LNCaP clone FGC (cell line): ENCODE measurements around the gene MAPK6.

Experiments
- DNase-seq: peaks from one replicate; pipeline ENCODE4 v3.0.0-alpha.2; 2011; ENCODE audit warnings: low read depth
- H3K4me3 ChIP-seq: 2 replicates; pipeline ENCODE4 v1.5.1; 2011; ENCODE audit warnings: mild to moderate bottlenecking, low read depth, low read length, control low read depth
- CTCF ChIP-seq: IDR thresholded peaks from 2 replicates; pipeline ENCODE4 v1.5.1; 2012; ENCODE audit warnings: mild to moderate bottlenecking; ENCODE audit not compliant: control insufficient read depth, insufficient read depth; ENCODE audit errors: extremely low read depth

The MAPK6 gene

GRCh38 chr15:52010633-52011595 lies 8.1 kb upstream of the MAPK6 start:
- TF ChIP-seq CTCF, result no peak
- no peak overlapping the region for H3K4me3 ChIP-seq
- peak; percentile 73 for DNase-seq

GRCh38 chr15:52011711-52012144 lies 7.3 kb upstream of the MAPK6 start:
- no peak overlapping the region for H3K4me3 ChIP-seq
- TF ChIP-seq CTCF, result no peak
- peak; percentile 92 for DNase-seq

GRCh38 chr15:52012210-52012609 lies 6.8 kb upstream of the MAPK6 start:
- TF ChIP-seq CTCF, result no peak
- no peak overlapping the region for H3K4me3 ChIP-seq
- no peak for DNase-seq

GRCh38 chr15:52013151-52013791 lies 5.7 kb upstream of the MAPK6 start:
- TF ChIP-seq CTCF, result no peak
- DNase-seq, result no peak
- H3K4me3 ChIP-seq, result no peak overlapping the region

GRCh38 chr15:52014616-52015015 lies 4.4 kb upstream of the MAPK6 start:
- no peak overlapping the region for H3K4me3 ChIP-seq
- DNase-seq, result no peak
- TF ChIP-seq CTCF, result no peak

GRCh38 chr15:52016316-52016715 lies 2.7 kb upstream of the MAPK6 start:
- DNase-seq, result no peak
- no peak for TF ChIP-seq CTCF
- no peak overlapping the region for H3K4me3 ChIP-seq
